Dedifferentiated amniotic fluid mesenchymal stem cell (primary cell): Measurements from ENCODE around the gene INCA1.
A peak's percentile ranks its signal among the peaks of the same experiment; 100 is the strongest.

Experiments
- DNase-seq: peaks from one replicate; pipeline ENCODE4 v3.0.0-alpha.2; 2016; ENCODE audit errors: extremely low spot score

Gene INCA1

GRCh38 chr17:4948166-4948930 lies 49.0 kb downstream of the INCA1 start, which contains the start of gene PFN1:
TSS of gene PFN1 (minus strand) at chr17:4948530. CDS start at chr17:4948394, 136 bp downstream.
- peak; percentile 89 for DNase-seq

- DNase-seq, result peak; percentile 16
Measured at GRCh38 chr17:4947411-4948165, 49.7 kb downstream of the INCA1 start.

DNA sequence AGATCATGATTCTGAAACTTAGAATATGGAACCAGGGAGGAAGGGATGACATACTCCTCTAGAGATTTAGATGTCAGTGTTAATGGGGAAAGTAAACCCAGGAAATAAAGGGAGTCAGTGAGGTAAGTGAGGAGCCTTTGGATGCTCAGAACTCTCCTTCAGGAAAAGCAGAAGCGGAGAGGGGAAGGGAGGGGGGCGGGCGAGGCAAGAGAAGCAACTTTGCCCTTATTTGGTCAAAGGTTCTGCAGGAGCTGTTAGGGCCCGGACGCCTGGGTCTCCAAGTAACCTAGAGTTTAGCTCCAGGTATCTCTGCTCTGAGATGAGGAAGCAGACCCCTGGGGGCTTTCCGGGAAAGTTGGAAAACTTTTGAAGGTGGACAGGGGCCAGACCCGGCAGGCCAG lies 50.3 kb downstream of the INCA1 start:
- no peak for DNase-seq

DNA sequence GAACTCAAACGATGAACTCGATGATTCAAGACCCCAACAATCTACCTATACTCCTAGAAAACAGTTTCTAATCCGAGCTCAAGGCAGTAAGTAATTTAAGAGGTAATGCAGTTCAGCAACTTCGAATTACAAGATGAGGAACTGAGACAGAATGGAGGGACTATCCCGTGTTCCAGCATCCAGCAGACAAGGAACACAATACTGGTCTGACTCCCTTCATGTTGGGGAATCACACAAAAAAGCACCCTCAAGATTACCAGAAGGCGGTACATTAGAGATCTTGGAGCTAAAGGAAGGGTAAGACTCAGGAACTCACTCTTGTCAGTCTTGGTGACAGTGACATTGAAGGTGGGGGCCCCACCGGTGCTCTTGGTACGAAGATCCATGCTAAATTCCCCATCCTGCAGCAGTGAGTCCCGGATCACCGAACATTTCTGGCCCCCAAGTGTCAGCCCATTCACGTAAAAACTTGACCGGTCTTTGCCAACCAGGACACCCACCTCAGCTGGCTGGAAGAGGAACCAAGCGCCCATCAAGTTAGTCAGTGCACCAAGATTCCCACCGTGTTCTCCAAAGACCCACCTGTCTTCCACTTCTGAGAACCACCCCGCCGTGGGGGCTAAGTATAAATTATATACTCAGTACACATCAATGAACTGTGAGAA lies 50.9 kb downstream of the INCA1 start:
- no peak for DNase-seq

DNA sequence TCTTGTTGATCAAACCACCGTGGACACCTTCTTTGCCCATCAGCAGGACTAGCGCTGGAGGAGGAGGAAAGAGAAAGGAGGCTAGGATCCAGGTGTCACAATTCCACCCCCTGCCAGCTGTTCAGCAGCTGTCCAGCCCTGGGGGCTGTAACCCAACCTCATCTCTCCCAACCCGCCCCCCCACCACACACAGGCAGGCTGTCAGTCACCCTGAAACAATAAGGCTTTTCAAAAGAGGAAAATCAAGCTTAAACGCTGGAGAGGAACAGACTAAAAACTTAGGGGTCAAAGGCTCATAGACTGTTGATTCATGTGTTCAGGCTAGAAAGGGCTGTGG lies 51.4 kb downstream of the INCA1 start:
- no peak for DNase-seq

DNA sequence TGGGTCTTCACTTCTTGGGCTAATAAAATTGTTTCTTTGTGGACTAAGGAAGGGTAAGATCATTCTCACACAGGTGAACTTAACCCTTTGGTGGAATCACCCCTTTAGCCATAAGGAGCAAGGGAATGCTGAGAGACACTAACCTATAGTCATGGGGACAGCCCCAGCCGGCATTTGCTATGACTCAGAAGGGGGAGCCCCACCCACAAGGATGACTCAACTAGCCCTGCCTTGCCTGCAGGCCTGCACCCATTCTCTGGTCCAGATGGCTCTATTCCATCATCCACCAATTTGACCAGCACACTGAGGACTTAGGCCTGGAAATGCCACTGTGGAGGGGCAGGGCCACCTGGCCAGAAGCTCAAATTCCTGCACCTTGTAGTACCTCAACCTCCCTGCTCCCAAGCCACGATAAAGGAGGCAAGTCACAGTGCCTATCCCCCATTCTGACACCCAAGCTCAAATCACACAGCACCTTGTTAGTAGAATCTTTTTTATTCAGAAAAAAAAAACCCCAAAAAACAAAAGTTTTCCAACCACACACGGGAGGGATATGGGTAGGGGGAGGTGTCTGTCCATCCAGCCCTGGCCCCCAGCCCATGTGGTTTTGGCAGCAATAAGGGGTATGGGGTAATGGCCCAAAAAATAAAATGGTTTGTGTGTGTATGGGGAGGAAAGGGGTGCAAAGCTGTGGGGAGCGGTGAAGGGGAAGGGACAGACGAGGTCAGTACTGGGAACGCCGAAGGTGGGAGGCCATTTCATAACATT lies 52.0 kb downstream of the INCA1 start:
- peak; percentile 87 for DNase-seq

DNA sequence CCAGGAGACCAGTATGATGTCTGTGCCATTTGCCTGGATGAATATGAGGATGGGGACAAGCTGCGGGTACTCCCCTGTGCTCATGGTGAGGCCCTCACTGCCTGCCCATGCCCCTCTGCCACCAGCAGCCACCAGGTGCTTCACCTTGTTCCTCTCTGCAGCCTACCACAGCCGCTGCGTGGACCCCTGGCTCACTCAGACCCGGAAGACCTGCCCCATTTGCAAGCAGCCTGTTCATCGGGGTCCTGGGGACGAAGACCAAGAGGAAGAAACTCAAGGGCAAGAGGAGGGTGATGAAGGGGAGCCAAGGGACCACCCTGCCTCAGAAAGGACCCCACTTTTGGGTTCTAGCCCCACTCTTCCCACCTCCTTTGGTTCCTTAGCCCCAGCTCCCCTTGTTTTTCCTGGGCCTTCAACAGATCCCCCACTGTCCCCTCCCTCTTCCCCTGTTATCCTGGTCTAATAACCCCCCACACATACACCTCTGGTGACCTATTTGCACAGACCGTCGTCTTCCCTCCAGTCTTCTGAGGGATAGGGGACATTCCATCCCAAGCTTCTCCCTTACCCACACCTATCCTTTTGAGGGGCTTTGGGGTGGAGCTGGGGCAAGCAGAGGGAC lies 52.7 kb downstream of the INCA1 start:
- DNase-seq, result no peak

DNA sequence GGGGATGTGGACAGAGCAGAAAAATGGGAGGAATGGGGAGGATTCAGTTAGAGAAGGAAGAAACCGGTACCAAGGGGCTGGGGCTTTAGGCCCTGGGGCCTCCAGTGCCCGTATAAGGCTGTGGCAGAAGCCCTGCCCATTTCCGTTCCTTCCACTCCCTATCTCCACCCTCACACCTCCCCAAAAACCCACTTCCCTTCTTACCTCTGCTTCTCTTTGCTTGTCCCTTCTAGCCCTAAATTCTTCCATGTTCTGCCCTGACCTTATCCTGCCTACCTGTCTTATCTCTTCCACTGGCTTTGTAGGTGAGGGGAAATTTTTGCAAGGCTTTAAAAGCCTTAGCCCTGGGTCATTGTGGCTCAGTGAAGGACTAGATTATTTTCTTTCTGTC lies 53.2 kb downstream of the INCA1 start:
- no peak for DNase-seq

DNA sequence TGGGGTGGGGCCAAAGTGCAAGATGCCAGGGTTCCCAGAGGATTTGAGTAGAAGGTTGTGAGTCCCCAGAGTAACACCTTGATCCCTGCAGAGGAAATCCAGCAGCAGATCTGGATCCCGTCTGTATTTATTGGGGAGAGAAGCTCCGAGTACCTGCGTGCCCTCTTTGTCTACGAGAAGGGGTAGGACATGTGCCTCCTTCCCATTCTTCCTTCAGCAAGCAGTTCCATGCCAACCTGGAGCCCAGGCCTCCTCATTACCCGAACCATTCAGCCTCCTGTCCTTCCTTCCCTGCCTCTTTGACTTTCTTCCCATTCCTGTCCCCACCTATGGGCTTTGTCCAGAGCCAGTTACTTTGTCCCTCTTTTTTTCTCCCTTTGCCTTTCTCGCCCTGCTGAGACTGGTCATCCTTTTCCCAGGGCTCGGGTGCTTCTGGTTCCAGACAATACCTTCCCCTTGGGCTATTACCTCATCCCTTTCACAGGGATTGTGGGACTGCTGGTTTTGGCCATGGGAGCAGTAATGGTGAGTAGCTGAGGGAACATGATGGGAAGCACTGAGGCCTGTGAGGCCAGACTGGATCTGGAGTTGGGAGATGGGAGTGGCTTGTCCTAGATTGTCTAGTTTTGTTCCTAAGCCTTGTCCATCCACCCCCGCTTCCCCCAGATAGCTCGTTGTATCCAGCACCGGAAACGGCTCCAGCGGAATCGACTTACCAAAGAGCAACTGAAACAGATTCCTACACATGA lies 54.4 kb downstream of the INCA1 start:
- no peak for DNase-seq

- DNase-seq, result no peak
Measured at GRCh38 chr17:4941319-4941610, 56.1 kb downstream of the INCA1 start.

- no peak for DNase-seq
Measured at GRCh38 chr17:4940555-4941318, 56.6 kb downstream of the INCA1 start.

DNA sequence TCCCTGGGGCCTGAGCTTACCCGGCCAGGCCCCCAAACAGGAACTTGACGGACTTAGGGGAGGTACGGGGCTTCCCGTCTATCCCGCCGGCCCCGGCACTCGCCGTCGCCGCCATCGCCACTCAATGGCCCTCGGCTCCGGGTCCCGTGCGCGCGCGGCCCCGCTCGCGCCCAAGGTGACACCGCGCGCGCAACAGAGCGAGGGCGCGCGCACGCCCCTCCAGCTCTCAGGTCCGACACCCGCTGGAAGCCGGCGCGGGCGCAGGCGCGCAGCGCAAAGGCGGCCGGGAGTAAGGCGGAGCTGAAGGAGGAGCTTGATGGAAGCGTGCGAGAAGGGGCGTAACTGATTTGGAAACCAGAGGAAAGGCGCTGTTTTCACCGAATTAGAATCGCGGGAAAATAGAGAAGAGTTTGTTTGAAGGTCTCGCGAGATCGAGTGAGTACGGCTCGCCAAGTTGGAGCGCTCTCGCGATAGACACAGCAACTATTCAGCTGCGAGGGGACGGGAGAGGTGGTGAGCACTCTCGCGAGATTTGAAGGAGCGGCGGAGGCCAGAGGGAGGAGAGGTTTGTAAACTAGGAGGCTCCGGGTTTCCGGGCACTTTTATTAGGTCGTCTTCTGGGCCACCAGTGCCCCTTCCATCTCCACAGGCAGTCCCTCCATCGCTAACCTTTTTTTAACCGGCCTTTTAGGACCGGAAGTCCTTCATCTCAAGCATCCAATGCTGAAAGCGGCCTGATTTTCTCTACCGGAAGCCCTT lies 57.3 kb downstream of the INCA1 start, which contains the start of the genes RNF167 and SLC25A11:
Gene RNF167 (plus strand): TSS at position 473 of the 759 bp plus-strand sequence. CDS start 642 bp downstream, outside the sequence.
Gene SLC25A11 (minus strand): TSS at position 251 of the 759 bp plus-strand sequence. CDS start 136 bp downstream, at position 115.
- DNase-seq, result peak; percentile 100

DNA sequence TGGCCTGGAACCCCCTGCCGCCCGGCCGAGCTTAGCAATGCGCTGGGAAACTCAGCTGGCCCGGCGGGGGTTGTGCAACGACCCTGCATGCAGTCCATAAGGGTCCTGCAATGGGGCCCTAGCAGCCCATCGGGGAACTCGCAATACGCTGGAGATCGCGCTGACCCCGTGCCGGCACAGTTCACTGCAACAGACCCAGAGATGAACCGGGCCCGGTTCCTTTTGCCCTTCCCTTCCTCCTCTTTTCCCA lies 57.9 kb downstream of the INCA1 start:
- DNase-seq, result no peak

- DNase-seq, result no peak
Measured at GRCh38 chr17:4938688-4939545, 58.4 kb downstream of the INCA1 start.
